MM.1S (cell line): Measurements from ENCODE around the gene FOXN3.

Source experiments
- DNase-seq: peaks from one replicate; pipeline ENCODE4 v3.0.0-alpha.2; 2015
- H2AFZ ChIP-seq: fragments of 300-600 bp; sonication (generic); 2 replicates; pipeline ENCODE4 v1.6.0; 2016; ENCODE audit warnings: antibody characterized with exemption, low read length
- H3F3A ChIP-seq: fragments of 300-600 bp; sonication (generic); 2 replicates; pipeline ENCODE4 v1.6.1; 2016; ENCODE audit warnings: mild to moderate bottlenecking, antibody characterized with exemption, low read length, moderate library complexity, mixed read lengths; ENCODE audit not compliant: insufficient read depth
- H3K27ac ChIP-seq: fragments of 300-600 bp; sonication (generic); 2 replicates; pipeline ENCODE4 v1.5.1; 2016; ENCODE audit warnings: mild to moderate bottlenecking, low read length
- H3K27me3 ChIP-seq: fragments of 300-600 bp; sonication (generic); replicated peaks from 2 replicates; pipeline ENCODE4 v1.6.0; 2016; ENCODE audit warnings: low read length; ENCODE audit not compliant: insufficient read depth
- H3K36me3 ChIP-seq: fragments of 300-600 bp; sonication (generic); replicated peaks from 2 replicates; pipeline ENCODE4 v1.6.1; 2016; ENCODE audit warnings: mild to moderate bottlenecking, low read length, mixed read lengths; ENCODE audit not compliant: insufficient read depth
- H3K4me1 ChIP-seq: fragments of 300-600 bp; sonication (generic); 2 replicates; pipeline ENCODE4 v1.6.1; 2016; ENCODE audit warnings: low read length, mixed read lengths
- H3K4me2 ChIP-seq: fragments of 300-600 bp; sonication (generic); 2 replicates; pipeline ENCODE4 v1.6.0; 2016; ENCODE audit warnings: low read depth, low read length
- H3K4me3 ChIP-seq: fragments of 300-600 bp; sonication (generic); 2 replicates; pipeline ENCODE4 v1.5.1; 2016; ENCODE audit warnings: low read length, mixed read lengths
- H3K79me2 ChIP-seq: fragments of 300-600 bp; sonication (generic); 2 replicates; pipeline ENCODE4 v1.6.1; 2016; ENCODE audit warnings: mixed run types, low read length, mixed read lengths
- H3K9ac ChIP-seq: fragments of 300-600 bp; sonication (generic); 2 replicates; pipeline ENCODE4 v1.6.1; 2016; ENCODE audit warnings: low read length, mixed read lengths
- H3K9me2 ChIP-seq: fragments of 300-600 bp; sonication (generic); replicated peaks from 2 replicates; pipeline ENCODE4 v1.6.1; 2016; ENCODE audit warnings: mild to moderate bottlenecking, low read length, mixed read lengths; ENCODE audit not compliant: insufficient read depth
- H3K9me3 ChIP-seq: fragments of 300-600 bp; sonication (generic); replicated peaks from 2 replicates; pipeline ENCODE4 v1.6.1; 2016; ENCODE audit warnings: mild to moderate bottlenecking, low read length, mixed read lengths; ENCODE audit not compliant: insufficient read depth
- H4K20me1 ChIP-seq: fragments of 300-600 bp; sonication (generic); 2 replicates; pipeline ENCODE4 v1.6.1; 2016; ENCODE audit warnings: mild to moderate bottlenecking, low read length, moderate library complexity, mixed read lengths; ENCODE audit not compliant: insufficient read depth
- CTCF ChIP-seq: fragments of 300-600 bp; sonication (generic); IDR thresholded peaks from 2 replicates; pipeline ENCODE4 v1.5.1; 2016; ENCODE audit warnings: antibody characterized with exemption, low read length, mixed read lengths
- EZH2 ChIP-seq: fragments of 300-600 bp; sonication (generic); optimal IDR thresholded peaks from 2 replicates; pipeline ENCODE3; 2017; ENCODE audit warnings: low read depth, mild to moderate bottlenecking, antibody characterized with exemption, low read length, mixed read lengths
- EZH2phosphoT487 ChIP-seq: fragments of 300-600 bp; sonication (generic); IDR thresholded peaks from 2 replicates; pipeline ENCODE4 v1.6.1; 2018; ENCODE audit warnings: antibody characterized with exemption, low read length

The FOXN3 gene

GRCh38 chr14:89246290-89246689 lies 170.7 kb downstream of the FOXN3 start:
- no peaks in the 10 kb centered on the region for H3K9me3 ChIP-seq
- no peaks in the 10 kb centered on the region for H3F3A ChIP-seq
- no peaks in the 10 kb centered on the region for H3K27me3 ChIP-seq
- no peak overlapping the region for H3K4me3 ChIP-seq
- H3K36me3 ChIP-seq: no peaks in the 10 kb centered on the region
- H3K27ac ChIP-seq: no peak overlapping the region
- H4K20me1 ChIP-seq: no peaks in the 10 kb centered on the region
- no peaks in the 10 kb centered on the region for H3K4me1 ChIP-seq
- H3K9ac ChIP-seq: no peak overlapping the region
- H3K9me2 ChIP-seq: no peaks in the 10 kb centered on the region
- TF ChIP-seq CTCF (no peak), EZH2phosphoT487 (no peak), EZH2 (no peak)
- H3K4me2 ChIP-seq: no peak overlapping the region
- H2AFZ ChIP-seq: no peak overlapping the region
- DNase-seq: no peak
- H3K79me2 ChIP-seq: peaks cover 21% of the 10 kb centered on the region

GRCh38 chr14:89245802-89246201 lies 171.2 kb downstream of the FOXN3 start:
- H2AFZ ChIP-seq: no peak overlapping the region
- H3K9me2 ChIP-seq: no peaks in the 10 kb centered on the region
- TF ChIP-seq EZH2phosphoT487: no peak
- TF ChIP-seq CTCF: no peak
- TF ChIP-seq EZH2: no peak
- no peaks in the 10 kb centered on the region for H3K9me3 ChIP-seq
- H3K27ac ChIP-seq: no peak overlapping the region
- H3K9ac ChIP-seq: no peak overlapping the region
- no peaks in the 10 kb centered on the region for H3K4me1 ChIP-seq
- no peak overlapping the region for H3K4me3 ChIP-seq
- H3F3A ChIP-seq: no peaks in the 10 kb centered on the region
- H3K27me3 ChIP-seq: no peaks in the 10 kb centered on the region
- peaks cover 21% of the 10 kb centered on the region for H3K79me2 ChIP-seq
- DNase-seq: no peak
- H3K4me2 ChIP-seq: no peak overlapping the region
- no peaks in the 10 kb centered on the region for H4K20me1 ChIP-seq
- no peaks in the 10 kb centered on the region for H3K36me3 ChIP-seq

- TF ChIP-seq EZH2: no peak
- no peak for TF ChIP-seq CTCF
- no peak for TF ChIP-seq EZH2phosphoT487
- DNase-seq: no peak
- Histone ChIP-seq H3K36me3 (no peaks in the 10 kb centered on the region), H3K4me2 (no peak overlapping the region), H3K4me3 (no peak overlapping the region), H3K9me2 (no peaks in the 10 kb centered on the region), H3K79me2 (peaks cover 21% of the 10 kb centered on the region), H3K27me3 (no peaks in the 10 kb centered on the region), H4K20me1 (no peaks in the 10 kb centered on the region), H3K4me1 (no peaks in the 10 kb centered on the region), H2AFZ (no peak overlapping the region), H3F3A (no peaks in the 10 kb centered on the region), H3K9ac (no peak overlapping the region), H3K27ac (no peak overlapping the region), H3K9me3 (no peaks in the 10 kb centered on the region)
Observed at GRCh38 chr14:89244720-89245119, 172.3 kb downstream of the FOXN3 start.
